Retinal pigment epithelial cell (primary cell): ENCODE measurements around the gene MAP2K2.

Source experiments
- DNase-seq: peaks from one replicate; pipeline ENCODE4 v3.0.0-alpha.2; 2010; ENCODE audit warnings: low read depth
- H3K4me3 ChIP-seq: 2 replicates; pipeline ENCODE4 v1.5.1; 2011; ENCODE audit warnings: mild to moderate bottlenecking, low read length, control low read depth, moderate library complexity
- TF ChIP-seq, protein P1 (sequence below): conservative IDR thresholded peaks from 2 replicates; pipeline ENCODE4 v1.5.1; 2011; ENCODE audit warnings: low read depth, low read length, control low read depth, inconsistent platforms

The MAP2K2 gene

DNA sequence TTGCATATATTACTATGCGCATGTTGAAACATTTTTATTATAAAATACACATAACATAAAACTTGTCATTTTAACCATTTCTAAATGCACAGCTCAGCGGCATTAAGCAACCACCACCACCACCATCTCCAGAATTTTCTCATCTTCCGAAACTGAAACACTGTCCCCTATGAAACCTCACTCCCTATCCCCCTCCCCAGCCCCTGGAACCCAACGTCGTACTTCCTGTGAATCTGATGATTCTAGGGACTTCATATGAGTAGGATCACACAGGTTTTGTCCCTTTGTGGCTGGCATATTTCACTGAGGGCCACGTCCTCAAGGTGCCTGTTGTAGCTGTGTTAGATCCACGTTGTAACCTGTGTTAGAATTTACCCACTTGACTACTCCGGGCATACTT is 716 bp upstream of the MAP2K2 start:
- peak overlapping the region; percentile 93 for H3K4me3 ChIP-seq
- DNase-seq, result no peak
- TF ChIP-seq, protein P1, sequence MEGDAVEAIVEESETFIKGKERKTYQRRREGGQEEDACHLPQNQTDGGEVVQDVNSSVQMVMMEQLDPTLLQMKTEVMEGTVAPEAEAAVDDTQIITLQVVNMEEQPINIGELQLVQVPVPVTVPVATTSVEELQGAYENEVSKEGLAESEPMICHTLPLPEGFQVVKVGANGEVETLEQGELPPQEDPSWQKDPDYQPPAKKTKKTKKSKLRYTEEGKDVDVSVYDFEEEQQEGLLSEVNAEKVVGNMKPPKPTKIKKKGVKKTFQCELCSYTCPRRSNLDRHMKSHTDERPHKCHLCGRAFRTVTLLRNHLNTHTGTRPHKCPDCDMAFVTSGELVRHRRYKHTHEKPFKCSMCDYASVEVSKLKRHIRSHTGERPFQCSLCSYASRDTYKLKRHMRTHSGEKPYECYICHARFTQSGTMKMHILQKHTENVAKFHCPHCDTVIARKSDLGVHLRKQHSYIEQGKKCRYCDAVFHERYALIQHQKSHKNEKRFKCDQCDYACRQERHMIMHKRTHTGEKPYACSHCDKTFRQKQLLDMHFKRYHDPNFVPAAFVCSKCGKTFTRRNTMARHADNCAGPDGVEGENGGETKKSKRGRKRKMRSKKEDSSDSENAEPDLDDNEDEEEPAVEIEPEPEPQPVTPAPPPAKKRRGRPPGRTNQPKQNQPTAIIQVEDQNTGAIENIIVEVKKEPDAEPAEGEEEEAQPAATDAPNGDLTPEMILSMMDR, result no peak

- H3K4me3 ChIP-seq, result peak overlapping the region; percentile 93
- TF ChIP-seq, protein P1, result no peak
- DNase-seq, result no peak
Observed at GRCh38 chr19:4122480-4122879, 1.4 kb downstream of the MAP2K2 start.

- TF ChIP-seq, protein P1, result no peak
- no peak for DNase-seq
- no peak overlapping the region for H3K4me3 ChIP-seq
Observed at GRCh38 chr19:4121815-4122214, 2.1 kb downstream of the MAP2K2 start.

GRCh38 chr19:4121273-4121612 is 2.7 kb downstream of the MAP2K2 start:
- DNase-seq, result no peak
- H3K4me3 ChIP-seq, result no peak overlapping the region
- TF ChIP-seq, protein P1, result no peak

DNA sequence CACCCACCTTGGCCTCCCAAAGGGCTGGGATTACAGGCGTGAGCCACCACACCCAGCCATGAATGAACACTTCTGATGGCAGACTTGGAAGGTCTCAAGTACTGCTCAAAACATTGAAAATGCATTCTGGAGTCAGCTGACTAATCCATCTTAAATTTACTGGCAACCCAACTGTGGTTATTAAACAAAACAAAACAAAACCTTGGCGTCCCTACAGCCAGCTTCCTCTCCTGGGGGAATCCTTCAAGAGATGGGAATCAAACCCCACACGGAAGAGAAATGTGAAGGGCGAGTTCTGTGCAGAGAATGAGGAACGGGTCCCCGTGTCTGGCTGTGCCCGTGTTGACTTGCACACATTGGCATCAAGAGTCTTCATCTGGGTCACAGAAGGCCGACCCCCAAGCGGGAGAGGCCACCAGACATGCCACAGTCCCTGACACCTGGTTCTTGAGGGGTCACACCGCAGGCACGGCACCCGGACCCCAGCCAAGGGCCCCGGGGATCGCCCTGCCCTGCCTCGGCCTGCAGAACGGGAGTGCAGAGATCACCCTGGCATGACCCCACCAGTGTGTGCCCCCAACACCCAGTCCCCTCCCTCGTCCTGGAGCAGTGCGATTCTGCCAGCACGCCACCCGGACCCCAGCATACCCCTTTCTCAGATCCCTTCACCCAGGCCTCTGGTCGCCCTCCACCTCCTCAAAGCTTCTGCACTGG is 3.2 kb downstream of the MAP2K2 start:
- DNase-seq, result no peak
- H3K4me3 ChIP-seq, result no peak overlapping the region
- TF ChIP-seq, protein P1, result no peak

GRCh38 chr19:4119763-4120162 is 4.2 kb downstream of the MAP2K2 start:
- DNase-seq, result no peak
- H3K4me3 ChIP-seq, result no peak overlapping the region
- TF ChIP-seq, protein P1, result no peak

GRCh38 chr19:4115818-4116385 is 8.0 kb downstream of the MAP2K2 start:
- DNase-seq, result no peak
- no peak overlapping the region for H3K4me3 ChIP-seq
- TF ChIP-seq, protein P1, result no peak
